ENCODE measurements around the gene AZI2.

The AZI2 gene

DNA sequence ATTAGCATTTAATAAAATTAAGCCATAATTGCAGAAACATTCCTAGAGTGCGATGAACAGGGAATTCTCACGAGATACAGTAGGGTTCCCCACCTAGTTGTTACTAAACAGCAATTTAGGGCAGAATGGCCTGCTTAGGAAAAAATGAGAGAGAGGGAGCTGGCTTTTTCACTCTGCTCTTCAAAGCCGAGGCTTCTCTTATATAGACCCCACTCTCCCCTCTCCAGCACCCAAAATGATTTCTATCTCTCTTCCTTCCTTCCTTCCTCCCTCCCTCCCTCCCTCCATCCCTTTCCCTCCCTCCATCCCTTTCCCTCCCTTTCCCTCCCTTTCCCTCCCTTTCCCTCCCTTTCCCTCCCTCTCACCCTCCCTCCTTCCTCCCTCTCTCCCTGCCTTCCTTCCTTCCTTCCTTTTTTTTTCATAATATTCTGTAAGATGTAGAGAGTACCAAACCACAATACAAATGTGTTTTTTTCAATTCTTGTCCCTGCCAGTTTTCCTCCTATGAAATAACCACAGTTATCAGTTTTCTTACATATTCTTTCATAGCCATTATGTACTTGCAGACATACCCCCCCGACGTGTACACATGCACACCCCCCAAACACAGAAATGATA lies 48.2 kb downstream of the AZI2 start:
- DNase-seq: no peak

DNA sequence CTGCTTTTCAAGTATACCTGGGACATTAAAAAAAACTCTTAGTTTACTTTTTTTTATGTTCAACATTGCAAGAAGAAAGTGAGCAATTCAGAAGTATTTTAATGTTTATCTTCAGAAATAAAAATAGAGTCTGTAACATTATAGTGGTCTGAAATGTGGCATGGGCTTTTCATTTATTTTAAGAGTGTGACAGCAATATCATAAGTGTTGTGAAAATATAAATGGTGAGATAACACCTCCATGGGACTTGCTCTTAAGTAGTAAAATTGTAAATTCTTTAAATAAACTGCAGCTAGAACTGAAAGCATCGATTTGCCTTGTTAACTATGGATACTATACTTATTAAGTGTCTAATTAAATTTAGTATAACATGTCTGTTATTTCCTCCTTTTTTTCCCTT lies 48.9 kb downstream of the AZI2 start:
- DNase-seq: no peak

DNA sequence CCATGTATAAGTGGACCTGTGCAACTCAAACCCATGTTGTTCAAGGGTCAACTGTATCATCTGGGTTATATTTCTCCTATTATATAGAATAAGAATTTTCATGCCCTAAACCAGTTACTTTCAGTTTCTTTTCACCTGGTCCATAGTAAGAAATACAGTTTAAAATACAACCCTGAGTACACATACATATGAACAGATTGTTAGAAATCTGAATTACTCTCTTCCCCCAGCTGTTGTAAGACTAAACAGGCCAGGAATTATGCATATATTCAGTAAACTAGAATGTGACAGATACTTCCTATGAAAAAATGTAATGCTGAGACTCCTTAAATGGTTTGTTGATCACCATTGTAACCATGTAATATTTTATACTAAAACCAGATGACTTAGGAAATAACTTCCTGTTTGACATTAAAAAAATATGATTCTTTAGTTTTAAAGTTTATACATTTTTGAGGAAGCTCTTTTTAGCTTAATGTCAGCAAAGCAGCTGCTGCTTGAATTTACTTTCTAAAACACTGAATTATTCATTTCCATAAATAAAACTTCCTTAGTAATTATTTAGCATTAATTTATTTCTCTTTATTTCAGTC lies 52.6 kb downstream of the AZI2 start:
- DNase-seq: no peak

DNA sequence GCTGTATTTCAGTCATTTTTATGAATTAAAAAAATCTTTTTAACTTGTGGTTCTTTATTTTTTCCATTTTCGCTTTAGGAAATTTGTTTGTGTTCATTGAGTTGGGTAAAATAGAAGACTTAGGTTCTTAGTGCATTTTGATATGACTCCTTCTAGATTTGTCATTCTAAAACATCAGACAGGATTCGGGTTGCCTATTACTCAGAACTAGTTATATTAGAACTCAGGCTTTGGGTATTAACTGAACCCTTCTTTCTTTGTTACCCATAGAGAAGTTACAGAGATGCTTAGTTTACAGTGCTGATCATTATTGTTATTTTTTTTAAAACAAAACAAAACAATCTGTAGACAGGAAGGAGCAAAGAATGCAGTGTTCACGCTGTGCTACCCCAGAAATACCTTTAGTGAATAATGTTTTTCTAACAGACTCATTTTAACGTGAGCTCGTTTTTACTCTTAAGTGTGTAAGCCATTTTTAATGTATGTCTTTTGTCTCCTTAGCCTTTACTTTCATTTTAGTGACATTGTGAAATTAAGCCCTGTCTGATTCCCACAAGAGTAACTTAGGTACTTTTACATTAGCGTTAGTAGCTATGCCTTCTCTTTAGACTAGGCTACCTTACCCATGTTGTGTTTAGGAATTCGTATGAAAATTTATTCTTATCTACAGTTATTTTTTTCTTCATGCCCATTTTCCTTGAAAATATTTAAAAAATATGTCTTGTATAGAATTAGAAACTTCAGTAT lies 53.8 kb downstream of the AZI2 start:
- DNase-seq: no peak

DNA sequence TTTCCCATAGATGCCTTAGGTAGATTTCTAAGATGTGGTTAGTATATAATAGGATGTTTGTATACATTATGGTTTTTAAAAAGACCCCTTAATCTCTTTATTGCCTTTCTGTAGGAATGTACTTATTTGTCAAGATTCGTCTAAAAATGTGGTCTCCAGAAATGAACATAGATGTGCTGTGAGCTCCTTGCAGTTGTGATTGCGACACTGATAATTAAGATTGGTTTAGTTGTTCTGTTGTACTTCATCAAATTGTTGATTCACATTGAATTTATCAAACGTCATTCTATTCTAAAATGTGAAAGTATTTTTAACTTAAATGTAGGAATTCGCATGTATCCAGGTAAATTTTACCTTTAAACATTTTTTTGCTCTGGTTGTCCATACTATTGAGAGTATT lies 56.0 kb downstream of the AZI2 start:
- DNase-seq: no peak

DNA sequence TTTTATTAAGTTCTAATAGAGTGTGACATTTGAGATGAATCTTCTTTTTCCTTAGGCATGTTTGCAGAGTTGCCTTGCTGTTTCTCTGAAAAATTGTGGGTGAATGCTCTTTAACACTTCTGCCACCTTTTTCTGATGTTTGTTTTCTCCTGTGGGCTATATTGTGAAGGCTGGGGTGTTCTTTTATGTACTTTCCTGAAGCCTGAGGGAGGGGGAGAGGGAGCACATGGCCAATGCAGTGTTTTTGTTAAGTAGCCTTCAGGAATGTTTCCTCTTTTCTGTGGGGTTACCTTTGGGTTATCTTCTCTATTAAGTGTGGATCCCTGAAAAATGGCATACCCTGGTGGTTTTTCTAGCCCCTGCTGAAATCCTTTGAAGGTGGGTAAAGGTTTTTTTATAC lies 57.0 kb downstream of the AZI2 start:
- DNase-seq: no peak

DNA sequence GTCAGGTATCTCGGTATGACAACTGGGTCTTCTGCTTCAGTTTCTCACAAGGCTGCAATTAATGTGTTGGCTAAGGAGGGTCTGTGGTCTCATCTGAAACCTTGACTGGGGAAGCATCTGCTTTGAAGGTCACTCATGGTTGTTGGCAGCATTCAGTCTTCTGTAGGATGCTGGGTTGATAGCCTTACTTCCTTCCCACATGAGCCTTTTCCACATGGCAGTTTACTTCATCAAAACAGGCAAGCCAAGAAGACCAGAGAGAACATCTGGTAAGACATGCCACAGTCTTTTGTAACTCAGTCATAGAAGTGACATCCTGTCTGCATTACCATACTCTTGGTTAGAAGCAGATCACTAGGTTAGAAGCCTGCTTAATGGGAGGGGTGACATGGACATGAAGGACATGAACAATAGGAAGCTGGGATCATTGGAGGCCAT lies 57.7 kb downstream of the AZI2 start:
- no peak for DNase-seq

DNA sequence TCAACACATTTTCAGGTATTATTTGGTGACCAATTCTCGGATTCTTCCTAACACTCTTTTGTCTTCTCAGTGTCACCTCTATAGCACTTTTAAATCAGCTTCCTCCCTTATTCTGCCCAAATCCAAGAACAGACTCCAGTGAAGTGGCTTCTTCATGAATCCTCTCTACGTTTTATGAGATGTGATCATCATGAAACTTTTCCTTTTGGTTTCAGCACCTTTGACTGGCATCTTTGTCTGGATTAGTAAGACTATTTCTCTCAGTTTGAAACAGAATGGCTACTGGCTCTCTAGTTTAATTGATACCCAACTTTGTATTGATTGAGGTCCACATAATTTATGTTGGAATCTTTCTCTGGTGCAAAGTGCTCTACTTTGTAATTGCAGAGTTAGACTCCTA lies 61.6 kb downstream of the AZI2 start:
- no peak for DNase-seq

DNA sequence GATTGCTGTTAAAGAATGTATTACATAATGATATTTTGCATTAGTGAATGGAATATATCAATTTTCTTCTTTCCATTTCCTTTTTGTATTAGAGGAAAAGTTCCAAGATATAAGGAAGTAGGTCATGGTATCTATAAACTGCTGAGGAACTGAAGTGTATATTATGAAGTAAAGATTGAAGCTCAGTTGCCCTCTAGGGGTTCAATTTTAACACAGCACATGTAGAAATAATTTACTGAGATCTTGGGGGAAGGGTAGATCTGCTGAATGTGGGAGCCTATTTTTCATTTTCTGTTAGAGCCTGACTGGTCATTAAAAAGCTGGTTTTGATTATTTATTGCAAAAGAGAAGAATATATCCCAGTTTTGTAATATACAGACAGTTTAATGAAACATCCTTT lies 62.0 kb downstream of the AZI2 start:
- no peak for DNase-seq

DNA sequence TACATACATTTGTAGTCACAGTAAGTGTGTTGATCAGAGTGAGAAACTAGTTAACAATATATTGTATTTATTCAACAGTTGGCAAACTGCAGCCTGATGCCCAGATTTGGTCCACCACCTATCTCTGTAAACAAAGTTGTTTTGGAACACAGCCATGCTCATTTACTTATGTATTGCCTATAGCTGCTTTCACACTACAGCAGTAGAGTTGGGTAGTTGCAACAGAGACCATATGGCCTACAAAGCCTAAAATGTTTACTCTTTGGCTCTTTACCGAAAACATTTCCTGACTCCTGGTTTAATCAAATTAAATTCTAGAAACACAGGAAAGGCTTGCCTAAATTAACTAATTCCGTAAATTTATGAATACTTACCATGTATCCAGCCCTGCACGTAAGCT lies 67.8 kb downstream of the AZI2 start:
- DNase-seq: no peak

DNA sequence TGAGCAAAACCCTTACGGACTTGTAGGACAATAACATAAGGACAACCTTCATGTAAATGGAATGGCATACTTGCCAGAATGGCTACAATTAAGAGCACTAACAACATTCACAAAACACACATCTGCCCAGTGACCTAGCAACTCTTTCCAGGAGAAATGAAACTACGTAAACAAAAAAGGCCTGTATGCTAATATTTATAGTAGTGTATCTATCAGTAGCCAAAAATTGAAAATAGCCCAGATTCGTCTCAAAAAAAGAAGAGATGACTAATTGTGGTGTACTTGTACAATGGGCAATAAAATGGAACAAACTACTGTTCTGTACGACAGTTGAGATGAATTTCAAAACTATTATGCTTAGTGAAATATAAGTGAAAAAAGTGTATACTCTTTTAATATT lies 68.9 kb downstream of the AZI2 start:
- no peak for DNase-seq

DNA sequence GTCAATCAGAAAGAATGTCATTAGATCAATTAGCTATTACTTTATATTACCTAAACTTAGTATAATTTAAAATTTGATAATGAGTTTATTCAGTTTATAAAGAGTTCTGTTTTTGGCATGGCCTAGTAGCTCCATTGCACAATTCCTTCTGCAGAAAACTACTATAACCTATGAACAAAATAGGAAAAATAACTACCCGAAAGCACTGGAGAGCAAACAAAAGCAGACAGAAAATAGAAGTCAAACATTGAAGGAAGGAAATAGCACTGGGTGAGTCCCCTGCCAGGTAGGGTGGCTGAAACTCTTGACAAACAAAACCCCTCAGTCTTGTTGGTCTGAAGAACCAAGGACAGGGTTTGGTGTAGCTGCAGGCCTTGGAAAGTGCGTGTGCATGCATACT lies 69.7 kb downstream of the AZI2 start:
- no peak for DNase-seq

DNA sequence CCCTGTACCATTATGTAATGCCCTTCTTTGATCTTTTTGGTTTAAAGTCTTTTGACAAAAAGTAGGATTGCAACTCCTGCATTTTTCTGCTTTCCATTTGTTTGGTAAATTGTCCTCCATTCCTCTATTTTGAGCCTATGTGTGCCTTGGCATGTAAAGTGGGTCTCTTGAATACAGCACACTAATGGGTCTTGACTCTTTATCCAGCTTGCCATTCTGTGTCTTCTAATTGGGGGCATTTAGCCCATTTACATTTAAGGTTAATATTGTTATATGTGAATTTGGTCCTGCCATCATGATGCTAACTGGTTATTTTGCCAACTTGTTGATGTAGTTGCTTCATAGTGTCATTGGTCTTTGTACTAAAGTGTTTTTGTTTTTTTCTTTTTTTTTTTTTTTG lies 74.8 kb downstream of the AZI2 start:
- no peak for DNase-seq

Measured in CD4-positive, alpha-beta T cell treated with Interleukin-6 for 4 hours (primary cell).